PC-3 (cell line): ENCODE results near the gene ORM2. TPM values are rescaled to one million over a fixed set of nuclear protein-coding genes. Genes with fewer than 3 reads are reported as not detected.

Source experiments
- ATAC-seq: fragments of 200-7000 bp; cut with Tn5 transposase; 2 replicates; pipeline ENCODE4 v1.9.1; 2020; ENCODE audit warnings: mild to moderate bottlenecking, moderate library complexity
- BruUV-seq: library from RNA; stranded (reverse); fragments of 400-500 nt; replicated peaks from 2 replicates; lab custom pipeline; 2021; lab: Mats Ljungman, UMichigan
- CTCF ChIA-PET: fragments of 300-600 bp; sonication (Branson Sonifier 250); formaldehyde crosslinking; loops from one replicate; lab custom pipeline; 2022; ENCODE audit warnings: antibody characterized with exemption; lab: Charles Lee
- POLR2A ChIA-PET: fragments of 300-600 bp; sonication (Branson Sonifier 250); formaldehyde crosslinking; loops from one replicate; lab custom pipeline; 2022; ENCODE audit warnings: antibody characterized with exemption; ENCODE audit not compliant: unreplicated experiment; lab: Charles Lee
- DNase-seq: peaks from one replicate; pipeline ENCODE4 v3.0.0-alpha.2; 2015
- H2AFZ ChIP-seq: fragments of 300-600 bp; sonication (generic); 2 replicates; pipeline ENCODE4 v1.6.0; 2016; ENCODE audit warnings: antibody characterized with exemption, low read length
- H3F3A ChIP-seq: fragments of 300-600 bp; sonication (generic); one replicate; pipeline ENCODE4 v1.6.0; 2017; ENCODE audit warnings: antibody characterized with exemption, low read length, control low read depth, mild to moderate bottlenecking; ENCODE audit not compliant: unreplicated experiment
- H3K27ac ChIP-seq: fragments of 300-600 bp; sonication (generic); 2 replicates; pipeline ENCODE4 v1.5.1; 2016; ENCODE audit warnings: mild to moderate bottlenecking, low read length
- H3K27me3 ChIP-seq: fragments of 300-600 bp; sonication (generic); 2 replicates; pipeline ENCODE4 v1.6.1; 2016; ENCODE audit warnings: low read length, mixed read lengths
- H3K36me3 ChIP-seq: fragments of 300-600 bp; sonication (generic); 2 replicates; pipeline ENCODE4 v1.6.1; 2016; ENCODE audit warnings: low read depth, mixed run types, low read length, mixed read lengths
- H3K4me1 ChIP-seq: fragments of 300-600 bp; sonication (generic); 2 replicates; pipeline ENCODE4 v1.5.1; 2016; ENCODE audit warnings: low read length; ENCODE audit not compliant: insufficient read depth
- H3K4me2 ChIP-seq: fragments of 300-600 bp; sonication (generic); 2 replicates; pipeline ENCODE4 v1.6.0; 2016; ENCODE audit warnings: low read length
- H3K4me3 ChIP-seq: fragments of 300-600 bp; sonication (generic); 2 replicates; pipeline ENCODE4 v1.5.1; 2016; ENCODE audit warnings: mild to moderate bottlenecking, low read length, mixed read lengths
- H3K79me2 ChIP-seq: fragments of 300-600 bp; sonication (generic); 2 replicates; pipeline ENCODE4 v1.6.1; 2017; ENCODE audit warnings: low read length, mixed read lengths
- H3K9ac ChIP-seq: fragments of 300-600 bp; sonication (generic); 2 replicates; pipeline ENCODE4 v1.6.0; 2016; ENCODE audit warnings: mild to moderate bottlenecking, low read length
- H3K9me2 ChIP-seq: fragments of 300-600 bp; sonication (generic); replicated peaks from 2 replicates; pipeline ENCODE4 v1.6.1; 2016; ENCODE audit warnings: mixed run types, low read length, mixed read lengths
- H3K9me3 ChIP-seq: fragments of 300-600 bp; sonication (generic); 2 replicates; pipeline ENCODE4 v1.6.1; 2016; ENCODE audit warnings: low read length, mixed read lengths
- H4K20me1 ChIP-seq: fragments of 300-600 bp; sonication (generic); 2 replicates; pipeline ENCODE4 v1.6.1; 2016; ENCODE audit warnings: low read length, mixed read lengths
- CTCF ChIP-seq: fragments of 300-600 bp; sonication (generic); conservative IDR thresholded peaks from 2 replicates; pipeline ENCODE4 v1.5.1; 2017; ENCODE audit warnings: antibody characterized with exemption, low read depth, mild to moderate bottlenecking, low read length
- EZH2 ChIP-seq: fragments of 300-600 bp; sonication (generic); IDR thresholded peaks from one replicate; pipeline ENCODE4 v1.6.1; 2017; ENCODE audit warnings: antibody characterized with exemption, mild to moderate bottlenecking, low read length; ENCODE audit not compliant: unreplicated experiment
- EZH2phosphoT487 ChIP-seq: fragments of 300-600 bp; sonication (generic); IDR thresholded peaks from 2 replicates; pipeline ENCODE4 v1.6.1; 2018; ENCODE audit warnings: mild to moderate bottlenecking, antibody characterized with exemption, low read length, borderline replicate concordance
- intact Hi-C: fragments of 100-400 bp; cut with micrococcal nuclease; formaldehyde crosslinking; loops from 2 replicates; pipeline ENCODE4 v1.9.0; 2023
- total RNA-seq: library from RNA; depleted of rRNA; stranded (reverse); fragments of >200 nt; gene quantifications from 2 replicates; pipeline ENCODE4 v1.2.3, GENCODE V29; 2014

The ORM2 gene
- total RNA-seq, 1 experiment from 2014 or later, result not detected

DNA sequence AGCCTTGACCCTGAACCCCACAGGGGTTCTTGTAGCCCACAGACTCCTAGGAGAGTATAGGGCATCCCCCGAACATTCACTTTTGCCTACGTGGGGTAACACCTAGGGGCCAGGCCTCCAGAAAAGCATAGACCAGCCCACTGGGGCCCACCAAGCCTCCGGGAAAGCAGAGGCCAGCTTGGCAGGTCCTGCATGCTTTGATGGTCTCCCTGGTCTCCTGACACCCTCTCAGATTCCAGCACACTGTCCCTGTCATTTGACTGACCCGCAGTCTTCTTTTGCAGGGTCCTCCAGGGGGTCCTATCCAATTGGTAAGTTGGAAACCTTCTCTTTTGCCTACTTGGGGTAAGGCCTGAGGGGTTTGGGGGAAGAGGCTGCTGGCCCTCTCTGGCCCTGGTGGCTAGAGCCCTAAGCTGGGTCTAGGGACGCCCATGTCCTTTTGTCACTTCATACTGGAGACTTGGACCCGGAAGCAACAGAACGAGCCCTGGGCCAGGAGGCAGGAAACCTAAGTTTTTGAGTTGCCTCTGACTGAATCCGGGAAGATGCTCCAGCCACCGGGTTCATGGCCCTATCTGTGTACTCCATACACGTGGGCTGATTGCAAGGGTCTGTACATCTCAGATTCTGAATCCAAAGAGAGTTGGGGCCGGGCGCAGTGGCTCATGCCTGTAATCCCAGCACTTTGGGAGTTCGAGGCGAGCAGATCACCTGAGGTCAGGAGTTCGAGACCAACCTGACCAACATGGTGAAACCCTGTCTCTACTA lies 27.7 kb upstream of the ORM2 start:
- no peak overlapping the region for H3K27ac ChIP-seq
- TF ChIP-seq EZH2 (no peak), EZH2phosphoT487 (no peak), CTCF (no peak)
- no peaks in the 10 kb centered on the region for H3F3A ChIP-seq
- H3K36me3 ChIP-seq, result no peaks in the 10 kb centered on the region
- no peak for ATAC-seq
- no TSS peak for BruUV-seq
- no peaks in the 10 kb centered on the region for H3K79me2 ChIP-seq
- no peak overlapping the region for H2AFZ ChIP-seq
- H3K9ac ChIP-seq, result no peak overlapping the region
- no peak overlapping the region for H3K4me3 ChIP-seq
- POLR2A ChIA-PET, result no interaction called here
- no peaks in the 10 kb centered on the region for H3K9me3 ChIP-seq
- no peak for DNase-seq
- no peaks in the 10 kb centered on the region for H3K27me3 ChIP-seq
- H3K4me1 ChIP-seq, result no peaks in the 10 kb centered on the region
- CTCF ChIA-PET, result no interaction called here
- intact Hi-C loops, result no loop called here
- H4K20me1 ChIP-seq, result no peaks in the 10 kb centered on the region
- no peaks in the 10 kb centered on the region for H3K9me2 ChIP-seq
- no peak overlapping the region for H3K4me2 ChIP-seq

- no peaks in the 10 kb centered on the region for H3K36me3 ChIP-seq
- intact Hi-C loops, result no loop called here
- H3K9me3 ChIP-seq, result no peaks in the 10 kb centered on the region
- TF ChIP-seq CTCF, result no peak
- TF ChIP-seq EZH2phosphoT487, result no peak
- no peak for TF ChIP-seq EZH2
- H3F3A ChIP-seq, result no peaks in the 10 kb centered on the region
- BruUV-seq, result no TSS peak
- ATAC-seq, result no peak
- H3K4me3 ChIP-seq, result no peak overlapping the region
- DNase-seq, result no peak
- no peak overlapping the region for H3K4me2 ChIP-seq
- no peaks in the 10 kb centered on the region for H3K9me2 ChIP-seq
- H4K20me1 ChIP-seq, result no peaks in the 10 kb centered on the region
- CTCF ChIA-PET, result no interaction called here
- no peak overlapping the region for H2AFZ ChIP-seq
- H3K4me1 ChIP-seq, result no peaks in the 10 kb centered on the region
- no peaks in the 10 kb centered on the region for H3K79me2 ChIP-seq
- no peaks in the 10 kb centered on the region for H3K27me3 ChIP-seq
- no peak overlapping the region for H3K9ac ChIP-seq
- no peak overlapping the region for H3K27ac ChIP-seq
- POLR2A ChIA-PET, result no interaction called here
Observed at GRCh38 chr9:114302727-114303126, 26.9 kb upstream of the ORM2 start.

- no peak overlapping the region for H3K9ac ChIP-seq
- no peaks in the 10 kb centered on the region for H3K9me2 ChIP-seq
- H3K79me2 ChIP-seq, result no peaks in the 10 kb centered on the region
- H2AFZ ChIP-seq, result no peak overlapping the region
- ChIA-PET POLR2A (no interaction called here), CTCF (no interaction called here)
- no TSS peak for BruUV-seq
- H3K9me3 ChIP-seq, result no peaks in the 10 kb centered on the region
- no peaks in the 10 kb centered on the region for H3F3A ChIP-seq
- no peaks in the 10 kb centered on the region for H3K36me3 ChIP-seq
- ATAC-seq (no peak), DNase-seq (no peak)
- H3K27ac ChIP-seq, result no peak overlapping the region
- H4K20me1 ChIP-seq, result no peaks in the 10 kb centered on the region
- intact Hi-C loops, result no loop called here
- TF ChIP-seq EZH2phosphoT487 (no peak), EZH2 (no peak), CTCF (no peak)
- H3K4me3 ChIP-seq, result no peak overlapping the region
- H3K4me1 ChIP-seq, result no peaks in the 10 kb centered on the region
- no peaks in the 10 kb centered on the region for H3K27me3 ChIP-seq
- H3K4me2 ChIP-seq, result no peak overlapping the region
Observed at GRCh38 chr9:114303571-114303970, 26.1 kb upstream of the ORM2 start.
